ENCODE results near the gene SLC22A1. TPM values are rescaled to one million over a fixed set of nuclear protein-coding genes. Genes with fewer than 3 reads are reported as not detected.
A peak's percentile ranks its signal among the peaks of the same experiment; 100 is the strongest.
"Not testable (repeated sequence)": the region's sequence is repeated elsewhere in the genome, so short reads cannot be mapped to it uniquely, and the experiment has no call there.

The SLC22A1 gene
- total RNA-seq, 2 donors from 2014 or later: 1.5 to 3.1 TPM

DNA sequence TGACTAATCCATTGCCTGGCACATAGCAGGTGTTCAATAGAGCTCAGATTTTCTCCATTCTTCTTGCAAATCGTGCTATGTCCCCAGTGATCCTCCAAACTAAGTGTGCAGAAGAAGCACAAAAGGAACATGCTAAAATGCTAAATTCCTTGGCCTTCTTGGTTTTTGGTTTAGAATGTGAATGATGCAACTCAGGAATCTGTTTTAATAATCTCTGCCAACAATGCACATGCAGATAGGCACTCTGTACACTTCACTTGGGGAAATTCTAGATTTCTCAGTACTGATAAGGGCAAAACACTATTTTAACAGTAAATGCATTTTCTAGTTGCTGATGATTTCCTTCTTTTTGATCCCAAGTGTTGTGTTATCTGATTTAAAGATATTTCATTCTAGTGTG, 35.2 kb downstream of the SLC22A1 start:
- intact Hi-C loops (cut with DNase I, micrococcal nuclease): no loop called here
- no peak for ATAC-seq
- no peak for DNase-seq

DNA sequence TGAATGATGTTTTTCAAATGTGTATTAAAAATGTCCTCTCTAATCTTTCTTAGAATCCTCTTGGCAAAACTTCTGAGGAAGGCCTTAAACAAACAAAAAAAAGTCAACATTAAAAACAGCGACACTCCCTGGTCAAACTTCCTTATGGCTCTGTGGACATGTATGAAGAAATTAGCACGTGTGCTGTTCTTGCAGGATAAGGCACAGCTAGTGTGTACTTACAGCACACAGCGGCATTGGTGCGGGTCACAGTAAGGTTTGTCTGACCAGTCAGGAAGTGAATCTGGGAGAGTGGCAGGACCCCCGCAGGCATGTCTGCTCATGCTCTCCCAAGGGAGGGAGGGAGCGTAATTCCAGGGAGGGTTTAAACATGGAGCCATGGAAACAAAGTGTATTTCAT, 38.8 kb downstream of the SLC22A1 start:
- DNase-seq: peak; percentile 54 to 68
- intact Hi-C loops (cut with DNase I, micrococcal nuclease): no loop called here
- peak; percentile 98 for ATAC-seq

DNA sequence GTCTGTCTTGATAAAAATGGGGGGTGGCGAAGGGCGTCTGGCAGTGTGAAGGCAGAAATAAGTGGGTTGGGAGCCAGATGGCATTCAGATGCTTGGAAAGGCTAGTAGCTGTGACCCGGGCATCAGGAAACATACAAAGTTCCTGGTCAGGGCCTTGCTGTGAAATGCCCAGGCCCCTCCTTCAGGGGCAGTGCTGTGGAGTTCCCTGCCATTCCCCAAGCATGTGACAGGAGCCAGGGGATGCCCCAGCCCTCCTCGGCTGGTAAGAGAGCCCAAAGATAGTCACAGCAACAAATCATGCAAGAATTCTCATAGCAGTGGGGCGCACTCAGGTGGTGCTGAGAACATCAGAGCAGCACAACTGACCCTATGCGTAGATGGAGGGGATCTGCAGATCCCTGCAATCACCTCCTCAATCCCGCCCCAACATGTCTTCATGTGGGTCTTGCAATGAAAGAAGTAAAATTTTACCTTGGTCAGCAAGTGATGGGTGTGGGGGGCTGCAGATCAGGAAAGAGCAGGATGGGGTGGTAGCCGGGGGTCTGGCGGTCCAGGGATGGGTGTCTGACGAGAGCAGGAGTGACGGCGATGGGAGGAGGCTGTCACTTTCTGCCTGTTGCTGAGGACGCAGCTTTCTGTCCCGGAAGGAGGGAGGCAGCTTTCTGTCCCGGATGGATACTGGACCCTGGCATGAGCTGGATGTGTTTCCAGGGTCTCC, 39.5 kb downstream of the SLC22A1 start:
- no peak for DNase-seq
- ATAC-seq: peak; percentile 49
- intact Hi-C loops (cut with DNase I, micrococcal nuclease): no loop called here

DNA sequence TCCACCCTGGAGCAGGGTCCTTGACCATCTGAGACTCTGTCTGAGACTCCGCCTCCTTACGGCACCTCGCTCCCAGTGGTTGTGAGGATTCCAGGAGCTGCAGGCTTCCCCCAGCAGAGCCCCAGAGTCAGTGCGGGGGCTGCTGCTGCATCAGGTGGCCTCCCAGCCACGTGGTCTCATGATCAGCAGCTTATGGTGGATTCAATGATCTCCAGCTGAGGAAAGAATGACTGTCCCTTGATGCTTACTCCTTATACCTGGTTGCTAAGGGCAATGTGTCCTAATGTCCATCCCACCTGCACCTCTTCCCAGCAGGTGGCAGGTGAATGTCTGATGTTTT, 40.0 kb downstream of the SLC22A1 start:
- no peak for ATAC-seq
- intact Hi-C loops (cut with DNase I, micrococcal nuclease): no loop called here
- DNase-seq: no peak

DNA sequence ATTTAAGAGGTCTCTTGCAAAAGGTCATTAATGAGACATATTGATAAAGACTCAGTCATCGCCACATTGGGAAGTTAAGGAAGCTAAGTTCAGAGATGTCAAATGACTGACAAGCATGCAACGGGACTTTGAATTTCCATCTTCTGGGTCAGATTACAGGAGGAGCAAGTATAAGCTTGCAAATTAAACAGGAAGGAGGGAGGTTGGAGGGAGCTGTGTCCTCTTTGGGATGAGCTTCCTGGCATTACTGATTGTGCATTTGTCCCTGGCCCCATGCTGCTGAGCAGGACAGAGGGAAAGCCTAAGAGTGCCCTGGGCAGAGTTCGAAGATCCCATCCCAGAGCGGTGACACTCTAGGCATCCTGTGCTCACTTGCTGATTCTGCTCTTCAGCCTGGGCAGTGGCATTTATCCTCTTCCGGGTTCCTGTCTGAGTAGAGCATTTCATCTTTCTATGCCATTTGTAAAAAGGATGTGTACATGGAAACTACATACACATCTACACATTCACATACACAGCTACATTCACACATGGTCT, 40.5 kb downstream of the SLC22A1 start:
- DNase-seq (no peak), ATAC-seq (peak; percentile 25)
- intact Hi-C loops (cut with DNase I, micrococcal nuclease): no loop called here

DNA sequence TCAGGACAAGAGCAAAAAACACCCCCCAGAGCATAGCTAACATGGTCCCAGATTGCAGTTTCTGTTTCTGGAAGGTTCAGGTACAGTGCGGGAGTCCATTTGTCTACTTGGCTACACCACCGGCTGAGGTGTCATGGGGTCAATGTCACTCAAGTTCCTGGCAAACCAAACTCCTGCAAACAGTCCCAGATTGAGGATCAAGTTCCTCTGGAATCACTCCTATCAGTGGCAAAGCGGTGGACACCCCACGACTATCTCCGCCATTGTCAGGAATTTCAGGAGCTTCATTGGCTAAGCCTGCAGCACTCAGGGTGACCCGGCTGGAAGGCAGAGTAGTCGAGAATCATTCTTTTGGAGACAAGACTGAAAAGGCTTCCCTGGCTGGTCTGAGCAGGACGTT, 41.8 kb downstream of the SLC22A1 start:
- no peak for DNase-seq
- intact Hi-C loops (cut with DNase I, micrococcal nuclease): no loop called here
- no peak for ATAC-seq

DNA sequence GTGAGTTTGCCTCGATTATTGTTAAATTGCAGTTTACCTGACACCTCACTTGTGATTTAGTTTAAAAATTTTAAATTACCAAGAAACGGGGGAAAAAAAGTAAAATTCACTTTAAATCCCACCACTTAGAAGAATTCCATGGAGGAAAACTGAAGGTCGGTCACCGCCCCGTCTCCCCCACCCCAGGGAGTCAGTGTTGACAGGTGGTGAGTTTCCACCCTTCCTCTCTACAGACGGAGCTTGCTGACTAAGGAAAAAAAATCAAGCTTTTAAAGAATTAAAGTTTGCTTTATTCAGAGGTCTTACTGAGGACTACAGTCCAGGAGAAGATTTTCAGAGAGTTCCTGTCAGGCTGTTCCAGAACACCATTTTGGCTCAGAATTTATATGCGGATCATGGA, 42.3 kb downstream of the SLC22A1 start:
- DNase-seq (no peak), ATAC-seq (no peak)
- intact Hi-C loops (cut with DNase I, micrococcal nuclease): no loop called here

DNA sequence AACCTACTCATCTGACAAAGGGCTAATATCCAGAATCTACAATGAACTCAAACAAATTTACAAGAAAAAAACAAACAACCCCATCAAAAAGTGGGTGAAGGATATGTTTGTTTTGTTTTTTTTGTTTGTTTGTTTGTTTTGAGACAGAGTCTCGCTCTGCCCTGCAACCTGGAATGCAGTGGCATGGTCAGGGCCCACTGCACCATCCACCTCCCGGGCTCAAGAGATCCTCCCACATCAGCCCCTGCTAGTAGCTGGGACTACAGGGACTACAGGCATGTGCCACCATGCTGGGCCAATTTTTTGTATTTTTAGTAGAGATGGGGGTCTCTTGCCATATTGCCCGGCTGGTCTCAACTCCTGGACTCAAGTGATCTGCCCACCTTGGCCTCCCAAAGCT, 44.3 kb downstream of the SLC22A1 start:
- ATAC-seq; DNase-seq; intact Hi-C loops (cut with DNase I, micrococcal nuclease): not testable (repeated sequence)

DNA sequence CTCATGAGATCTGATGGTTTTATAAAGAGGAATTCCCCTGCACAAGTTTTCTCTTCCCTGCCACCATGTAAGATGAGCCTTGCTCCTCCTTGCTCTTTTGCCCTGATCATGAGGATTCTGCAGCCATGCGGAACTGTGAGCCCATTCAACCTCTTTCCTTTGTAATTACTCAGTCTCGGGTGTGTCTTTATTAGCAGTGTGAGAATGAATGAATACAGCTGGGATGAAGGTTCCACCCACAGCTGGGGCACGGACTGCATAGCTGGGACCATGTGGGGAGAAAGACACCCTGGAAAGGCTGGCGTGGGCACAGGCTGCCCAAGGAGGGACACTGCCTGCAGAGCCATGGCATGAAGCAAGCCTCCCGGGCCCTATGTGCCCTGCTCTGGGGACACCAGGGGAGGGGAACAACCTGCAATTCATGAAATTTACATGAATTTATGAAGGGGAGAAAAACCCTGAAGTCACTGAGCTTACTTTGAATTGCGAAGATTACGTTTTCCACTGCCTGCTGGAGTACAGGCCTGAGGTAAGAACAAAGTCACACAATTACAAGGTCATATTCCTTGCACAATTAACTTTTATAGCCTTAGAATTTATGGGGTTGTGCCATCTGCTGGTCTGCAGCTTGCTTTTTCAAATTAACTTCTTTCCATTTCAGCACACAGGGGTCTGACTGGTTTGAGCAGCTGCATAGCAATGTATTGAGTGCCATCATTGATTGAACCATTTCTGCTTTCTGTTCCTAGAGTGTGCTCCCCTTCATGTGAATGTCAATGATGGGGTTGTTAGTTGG, 46.2 kb downstream of the SLC22A1 start:
- DNase-seq: peak; percentile 33 to 49
- peak; percentile 94 for ATAC-seq
- intact Hi-C loops (cut with DNase I, micrococcal nuclease): no loop called here

DNA sequence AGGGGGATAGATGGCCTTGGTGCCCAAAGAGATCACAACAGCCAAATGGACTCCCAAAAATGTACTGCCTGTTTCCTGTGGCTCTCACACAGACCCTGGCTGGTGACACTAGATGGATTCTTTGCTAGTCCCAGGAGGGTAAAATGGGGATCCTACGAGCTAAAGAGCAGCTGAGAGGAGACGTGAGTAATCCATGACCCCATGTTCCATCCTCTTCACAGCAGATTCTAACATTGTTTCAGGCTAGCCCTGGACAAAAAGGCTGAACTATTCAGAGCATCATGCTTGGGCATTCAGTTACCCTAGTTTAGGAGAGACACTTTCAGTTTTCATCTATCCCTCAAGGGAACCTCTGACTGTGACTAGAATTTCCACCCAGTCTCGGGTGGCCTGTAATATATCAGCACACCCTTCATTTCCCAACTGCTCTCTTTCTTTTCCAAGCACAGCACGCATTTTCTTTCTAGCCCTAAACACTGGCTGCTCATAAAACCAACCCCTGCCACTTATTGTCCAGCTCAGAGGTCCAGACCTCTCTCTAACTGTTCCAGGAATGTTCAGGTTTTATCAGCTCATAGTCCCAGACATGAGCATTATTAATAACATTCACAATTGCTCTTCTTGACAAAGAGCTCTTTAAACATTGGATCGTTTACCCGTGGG, 48.5 kb downstream of the SLC22A1 start:
- intact Hi-C loops (cut with DNase I, micrococcal nuclease): no loop called here
- ATAC-seq (no peak), DNase-seq (no peak)

DNA sequence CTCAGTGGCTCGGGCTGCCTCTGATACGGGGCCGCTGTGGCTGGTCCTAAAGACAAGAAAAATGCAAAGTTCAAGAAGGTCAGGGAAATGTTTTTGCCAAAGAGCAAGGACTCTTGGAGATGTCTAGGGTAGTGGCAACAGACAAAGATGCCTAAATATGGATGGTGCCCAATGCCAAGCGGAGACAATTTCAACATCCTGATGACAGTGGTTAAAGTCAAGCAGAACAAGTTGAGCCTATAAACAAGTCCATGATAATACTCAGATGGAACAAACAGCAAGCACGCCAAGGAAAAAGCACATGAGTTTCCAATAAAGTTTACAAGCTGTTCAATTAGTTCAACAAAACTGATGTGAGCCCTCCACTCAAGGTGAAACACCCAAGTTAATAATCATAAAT, 51.1 kb downstream of the SLC22A1 start:
- intact Hi-C loops (cut with DNase I, micrococcal nuclease): no loop called here
- ATAC-seq (no peak), DNase-seq (no peak)

DNA sequence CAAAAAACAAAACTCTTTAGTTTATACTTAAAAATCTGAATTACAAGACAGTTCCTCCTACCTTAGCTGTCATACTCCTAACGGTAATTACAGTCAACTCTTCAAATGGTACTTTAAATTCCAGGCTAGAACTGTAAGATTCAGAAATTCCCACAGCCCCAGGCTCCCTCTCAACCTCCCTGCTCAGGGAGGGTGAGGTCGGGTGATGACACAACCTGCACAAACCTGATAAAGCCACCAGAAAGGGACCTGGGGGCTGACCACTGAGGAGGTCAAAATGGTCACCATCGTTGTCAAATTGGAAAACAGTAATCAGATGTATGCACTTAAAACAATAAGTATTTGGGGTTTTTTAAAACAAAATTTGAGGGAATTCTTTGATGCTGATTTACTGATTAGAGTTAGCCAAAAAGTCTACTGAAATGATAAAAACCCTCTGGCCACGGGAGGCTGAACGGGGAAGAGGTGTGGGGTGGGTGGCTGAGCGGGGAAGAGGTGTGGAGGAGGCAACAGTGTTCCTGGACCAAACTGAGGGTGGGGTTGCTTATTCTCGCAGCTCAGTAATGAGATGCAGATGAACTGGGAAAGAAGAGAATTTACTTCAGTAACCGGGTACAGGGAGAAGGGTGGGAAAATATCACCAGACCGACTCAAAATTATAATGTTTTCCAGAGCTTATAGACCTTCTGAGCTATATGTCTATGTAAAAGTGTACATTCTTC, 52.4 kb downstream of the SLC22A1 start:
- DNase-seq: no peak
- ATAC-seq: no peak
- intact Hi-C loops (cut with DNase I, micrococcal nuclease): no loop called here

DNA sequence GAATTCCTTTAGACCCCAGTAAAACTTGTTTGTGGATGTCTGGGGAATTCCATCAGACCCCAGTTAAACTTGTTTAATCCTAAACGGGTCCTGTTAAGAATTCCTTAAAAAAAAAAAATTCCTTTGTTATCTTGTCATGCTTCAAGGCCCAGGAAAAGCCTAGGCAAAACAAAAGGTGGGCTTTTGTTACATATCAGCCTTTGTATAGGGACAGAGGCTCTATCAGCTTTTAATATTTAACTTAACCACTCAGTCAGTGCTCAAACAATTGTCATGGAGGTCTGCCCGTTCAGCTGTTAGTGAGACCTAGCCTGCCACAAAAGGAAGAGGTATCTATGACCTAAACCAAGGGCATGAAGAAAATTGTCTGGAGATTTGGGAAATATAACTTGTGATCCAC, 53.1 kb downstream of the SLC22A1 start:
- intact Hi-C loops (cut with DNase I, micrococcal nuclease): no loop called here

DNA sequence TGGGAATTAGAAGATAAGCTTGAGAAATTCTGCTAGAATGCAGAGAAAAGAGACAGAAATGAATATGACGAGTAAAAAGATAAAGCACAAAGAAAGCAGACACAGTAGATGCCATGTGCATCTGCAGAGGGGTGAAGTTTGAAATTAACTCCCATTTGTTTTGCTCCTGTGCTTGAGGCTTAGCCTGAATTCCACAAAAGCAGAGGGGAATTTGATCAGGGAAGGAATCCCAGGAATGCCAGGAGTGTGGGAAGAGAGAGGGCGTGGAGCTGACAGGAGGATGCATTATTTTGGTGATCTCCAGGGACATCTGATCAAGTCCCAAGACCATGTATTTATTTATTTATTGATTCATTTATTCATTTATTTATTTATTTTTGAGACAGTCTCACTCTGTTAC, 55.6 kb downstream of the SLC22A1 start:
- ATAC-seq (no peak), DNase-seq (no peak)
- intact Hi-C loops (cut with DNase I, micrococcal nuclease): no loop called here

More for the DNA sequence above, 53.1 kb downstream of the SLC22A1 start:
- DNase-seq: no peak
- no peak for ATAC-seq

DNA sequence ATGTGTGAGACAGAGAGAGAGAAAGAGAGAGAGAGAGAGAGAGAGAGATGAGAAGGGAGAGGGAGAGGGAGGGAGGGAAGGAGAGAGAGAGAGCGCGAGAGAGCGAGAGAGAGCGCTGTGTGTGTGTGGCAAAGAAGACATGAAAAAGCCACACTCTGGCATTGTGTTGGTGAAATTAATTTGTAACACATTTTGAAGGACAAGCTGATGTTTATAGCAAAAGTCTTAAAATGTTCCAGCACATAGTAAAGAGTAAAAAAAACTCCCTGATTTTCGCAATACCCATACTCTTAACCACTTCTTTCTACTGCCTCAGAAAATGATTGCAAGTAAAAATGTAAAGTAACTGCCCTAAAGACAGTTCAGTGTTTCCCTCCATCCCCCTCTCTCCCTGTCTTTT, 56.7 kb downstream of the SLC22A1 start:
- no peak for DNase-seq
- intact Hi-C loops (cut with DNase I, micrococcal nuclease): no loop called here

DNA sequence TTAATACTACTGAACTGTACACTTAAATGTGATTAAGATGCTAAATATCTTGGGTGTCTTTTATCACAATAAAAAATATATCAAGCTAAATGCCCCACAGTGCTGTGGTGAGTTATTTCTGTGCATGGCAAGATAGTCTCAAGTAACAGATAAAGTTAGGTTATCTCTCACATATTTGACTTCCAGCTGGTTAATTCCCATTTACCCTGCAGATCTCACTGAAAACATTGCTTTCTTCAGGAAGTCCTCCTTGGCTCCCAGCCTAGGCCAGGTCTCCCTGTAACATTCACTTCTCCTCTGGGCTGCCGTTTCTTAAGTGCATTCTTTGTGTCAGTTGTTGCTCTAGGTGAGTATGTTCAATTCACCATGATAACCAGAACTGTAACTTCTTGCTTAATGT, 59.1 kb downstream of the SLC22A1 start:
- DNase-seq (no peak), ATAC-seq (no peak)
- intact Hi-C loops (cut with DNase I, micrococcal nuclease): no loop called here

More for the DNA sequence above, 56.7 kb downstream of the SLC22A1 start:
- ATAC-seq: no peak

DNA sequence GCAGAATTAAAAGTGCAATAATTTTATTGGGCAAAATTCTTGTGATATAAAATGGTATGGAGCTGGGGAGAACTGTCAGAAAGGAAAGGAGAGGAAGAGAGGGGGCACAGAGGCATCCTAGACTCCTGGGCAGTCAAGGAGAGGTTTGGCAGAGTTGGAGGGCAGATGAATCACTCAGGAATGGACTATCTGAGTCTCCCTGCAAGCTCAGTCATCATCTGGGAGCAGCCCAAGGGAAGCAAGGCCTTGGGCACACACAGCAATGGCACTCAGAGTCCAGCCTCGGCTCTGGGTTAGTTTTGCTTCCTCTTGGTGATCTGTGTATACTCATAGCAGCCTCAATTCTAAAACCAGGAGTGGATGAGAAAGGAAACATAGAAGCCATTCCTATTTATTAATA, 67.2 kb downstream of the SLC22A1 start:
- DNase-seq (no peak), ATAC-seq (no peak)
- intact Hi-C loops (cut with DNase I, micrococcal nuclease): no loop called here

DNA sequence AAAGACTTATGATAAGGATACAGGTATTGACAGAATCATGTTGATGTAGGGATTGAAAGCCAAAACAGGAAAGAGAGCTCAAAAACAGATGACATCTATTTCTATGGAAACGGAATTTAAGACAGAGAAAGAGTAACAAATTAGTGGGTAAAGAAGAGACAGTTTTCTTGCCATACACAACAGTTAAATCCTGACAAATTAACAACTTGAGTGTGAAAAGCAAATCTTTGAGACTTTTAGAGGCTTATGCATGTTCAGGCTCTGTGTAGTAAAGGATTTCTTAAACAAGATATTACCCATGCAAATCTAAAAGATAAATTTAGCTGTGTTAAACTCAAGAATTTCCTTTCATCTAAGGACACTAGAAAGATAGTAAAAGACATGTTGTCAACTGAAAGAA, 68.5 kb downstream of the SLC22A1 start:
- DNase-seq (no peak), ATAC-seq (no peak)
- intact Hi-C loops (cut with DNase I, micrococcal nuclease): no loop called here

DNA sequence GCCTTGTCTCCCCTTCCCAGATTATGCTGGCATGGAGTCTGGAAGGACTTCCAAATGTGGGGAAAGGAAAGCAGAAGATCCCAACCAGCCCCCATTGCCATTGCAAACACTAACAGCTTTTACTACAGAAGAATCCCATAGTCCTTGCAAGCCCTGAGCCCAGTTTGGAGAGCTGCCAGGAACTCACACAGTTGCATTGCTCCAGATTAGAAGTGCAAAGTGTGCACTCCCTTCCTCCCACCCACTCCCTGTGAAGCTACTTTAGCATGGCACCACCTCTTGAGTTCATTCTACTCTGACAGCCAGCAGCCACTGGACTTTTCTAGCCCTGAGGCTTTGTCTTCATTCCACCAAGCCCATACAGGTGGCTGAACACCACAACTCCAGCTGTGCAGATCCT, 69.4 kb downstream of the SLC22A1 start:
- DNase-seq (no peak), ATAC-seq (peak; percentile 37)
- intact Hi-C loops (cut with DNase I, micrococcal nuclease): no loop called here
